NCI-H510A (cell line): ENCODE results near the gene GSK3B.

Experiments used
- DNase-seq: peaks from one replicate; lab custom pipeline; 2025; lab: John Stamatoyannopoulos, UW

Gene GSK3B

GRCh38 chr3:120095979-120096426 is 1.8 kb upstream of the GSK3B start:
- no peak for DNase-seq

GRCh38 chr3:120095226-120095978 is 1.2 kb upstream of the GSK3B start:
- peak; percentile 82 for DNase-seq

- peak; percentile 98 for DNase-seq
Measured at GRCh38 chr3:120094776-120095225, 554 bp upstream of the GSK3B start.

- peak; percentile 80 for DNase-seq
Measured at GRCh38 chr3:120093119-120093910, 932 bp downstream of the GSK3B start.

- no peak for DNase-seq
Measured at GRCh38 chr3:120092474-120092873, 1.8 kb downstream of the GSK3B start.

DNA sequence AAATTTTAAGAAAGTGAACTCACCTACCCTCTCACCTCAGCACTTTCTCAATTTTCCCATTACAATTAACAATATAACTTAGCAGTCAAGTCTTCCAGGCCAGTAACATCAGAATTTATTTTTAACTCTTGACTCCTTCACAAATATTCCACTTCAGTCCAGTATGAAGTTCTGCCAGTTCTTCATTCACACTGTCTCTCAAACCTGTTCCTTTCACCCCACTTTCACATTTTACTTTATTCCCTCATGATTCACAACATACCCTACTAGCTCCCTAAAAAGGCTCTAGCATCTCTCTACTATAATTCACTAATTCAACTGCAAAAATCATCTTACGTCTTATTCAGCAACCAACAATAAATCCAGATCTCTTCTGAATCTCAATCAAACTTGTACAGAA is 3.8 kb downstream of the GSK3B start:
- no peak for DNase-seq

- no peak for DNase-seq
Measured at GRCh38 chr3:120089089-120089488, 5.2 kb downstream of the GSK3B start.

DNA sequence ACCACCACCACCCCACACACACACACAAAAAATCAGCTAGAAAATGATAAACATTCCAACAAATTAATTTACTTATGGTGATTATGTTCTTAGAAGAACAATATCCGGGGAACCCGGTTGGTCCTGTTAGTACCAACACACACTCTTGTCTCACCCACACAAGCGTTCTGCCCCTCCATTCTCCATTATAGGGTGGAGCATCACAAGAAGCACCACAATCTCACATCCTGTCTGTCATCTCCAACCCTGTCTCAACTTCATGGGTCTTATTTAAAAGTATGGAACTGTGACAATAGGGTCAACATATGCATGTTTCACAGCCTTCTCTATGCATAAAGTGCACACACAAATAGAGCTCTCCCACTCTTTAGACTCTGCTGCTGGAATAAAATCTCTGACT is 5.6 kb downstream of the GSK3B start:
- no peak for DNase-seq

GRCh38 chr3:120081719-120082118 is 12.5 kb downstream of the GSK3B start:
- no peak for DNase-seq

DNA sequence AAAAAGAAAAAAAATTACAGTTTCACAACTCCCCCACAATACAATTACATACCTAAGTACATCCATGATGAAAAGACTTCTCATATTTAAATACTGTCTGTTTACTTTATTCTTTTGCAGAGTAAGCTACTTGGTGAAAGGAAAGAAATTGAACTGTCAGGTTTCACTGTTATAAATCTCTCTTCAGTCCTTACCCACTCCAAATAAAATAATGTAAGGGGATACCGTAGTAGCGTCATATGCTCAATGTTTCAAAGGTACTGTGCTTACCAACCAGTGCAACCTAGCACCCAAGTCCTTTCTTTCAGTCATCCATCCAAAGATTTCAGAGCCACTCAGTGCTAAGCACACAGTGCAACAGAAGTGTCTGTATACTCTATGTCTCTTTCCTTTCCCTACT is 13.4 kb downstream of the GSK3B start:
- DNase-seq: no peak

GRCh38 chr3:120077731-120078130 is 16.5 kb downstream of the GSK3B start:
- no peak for DNase-seq

DNA sequence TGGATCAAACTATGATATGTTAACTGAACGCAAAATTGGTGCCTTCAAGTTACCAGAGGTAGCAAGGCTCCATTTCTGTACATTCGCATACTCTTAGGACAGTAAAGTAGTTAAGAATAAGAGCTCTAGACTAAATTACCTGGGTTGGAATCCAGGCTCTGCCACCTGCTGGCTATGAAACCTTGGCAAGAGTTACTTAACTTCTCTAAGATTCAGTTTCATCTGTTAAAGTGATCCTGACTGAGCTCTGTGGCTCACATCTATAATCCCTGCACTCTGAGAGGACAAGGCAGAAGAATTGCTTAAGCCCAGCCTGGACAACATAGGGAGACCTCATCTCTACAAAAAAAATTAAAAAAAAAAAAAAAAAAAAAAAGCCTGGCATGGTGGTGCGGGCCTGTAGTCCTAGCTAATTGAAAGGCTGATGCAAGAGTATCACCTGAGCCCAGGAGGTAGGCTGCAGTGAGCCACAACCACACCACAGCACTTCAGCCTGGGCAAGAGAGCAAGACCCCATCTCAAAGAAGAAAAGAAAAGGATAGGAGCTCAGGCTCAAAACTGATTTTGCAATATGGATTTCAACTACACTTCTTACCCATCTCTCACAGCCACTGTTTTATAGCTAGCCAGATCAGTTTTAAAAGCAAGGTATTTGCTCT is 21.3 kb downstream of the GSK3B start:
- DNase-seq: no peak

DNA sequence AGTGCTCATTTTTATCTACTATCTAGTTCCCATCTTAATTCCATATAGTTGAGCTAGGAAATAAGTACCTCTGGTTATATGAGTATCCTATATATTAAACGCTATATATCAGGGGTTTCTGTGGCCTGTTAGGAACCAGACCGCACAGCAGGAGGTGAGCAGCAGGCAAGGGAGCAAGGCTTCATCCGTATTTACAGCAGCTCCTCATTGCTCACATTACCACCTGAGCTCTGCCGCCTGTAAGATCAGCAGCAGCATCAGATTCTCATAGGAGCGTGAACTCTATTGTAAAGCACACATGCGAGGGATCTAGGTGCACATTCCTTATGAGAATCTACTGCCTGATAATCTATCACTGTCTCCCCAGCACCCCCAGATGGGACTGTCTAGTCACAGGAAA is 23.0 kb downstream of the GSK3B start:
- DNase-seq: no peak

DNA sequence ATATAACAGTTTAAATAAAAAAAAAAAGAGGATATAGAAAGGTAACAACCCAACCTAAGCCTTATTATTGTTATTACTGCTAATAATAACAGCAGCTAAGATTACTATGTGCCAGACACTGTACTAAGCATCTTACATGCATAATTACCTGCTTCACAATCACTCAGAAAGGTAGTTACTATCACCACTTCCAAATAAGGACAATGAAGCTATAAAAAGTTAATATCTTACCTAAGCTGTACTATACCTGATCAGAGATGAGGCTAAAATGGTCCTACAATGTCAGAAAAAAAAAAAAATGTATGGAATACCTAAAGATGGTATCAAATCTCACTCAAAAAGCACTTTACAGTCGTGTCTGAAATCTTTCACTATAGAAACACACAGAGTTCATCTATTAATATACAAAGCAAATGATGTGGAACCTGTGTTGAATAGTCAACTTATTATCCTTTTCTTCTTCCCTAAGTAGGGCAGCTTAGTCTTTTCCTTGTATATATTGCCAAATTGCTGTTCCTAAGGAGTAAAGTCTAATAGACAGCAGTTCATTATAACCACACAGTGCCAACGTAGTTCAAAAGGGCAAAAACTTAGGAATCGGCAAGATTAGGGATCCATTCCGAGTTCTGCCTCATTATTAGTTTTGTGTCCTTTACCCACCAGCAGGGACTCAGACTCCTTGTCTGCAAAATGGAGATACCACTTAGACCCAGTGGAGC is 23.8 kb downstream of the GSK3B start:
- no peak for DNase-seq

DNA sequence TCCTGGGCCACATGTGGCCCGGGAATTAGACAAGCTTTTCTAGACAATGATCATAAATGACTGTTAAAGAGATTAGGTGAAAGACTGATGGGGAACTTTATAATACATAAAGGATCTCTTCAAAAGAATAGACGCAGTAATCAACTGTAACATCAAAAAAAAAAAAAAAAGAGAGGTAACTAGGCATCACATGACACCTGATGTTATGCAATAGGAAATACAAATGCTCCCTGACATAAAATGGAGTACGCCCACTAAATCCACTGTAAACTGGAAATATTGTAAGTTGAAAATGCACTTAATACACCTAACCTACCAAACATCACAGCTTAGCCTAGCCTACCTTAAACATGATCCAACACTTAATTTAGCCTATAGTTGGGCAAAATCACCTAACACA is 27.2 kb downstream of the GSK3B start:
- no peak for DNase-seq

DNA sequence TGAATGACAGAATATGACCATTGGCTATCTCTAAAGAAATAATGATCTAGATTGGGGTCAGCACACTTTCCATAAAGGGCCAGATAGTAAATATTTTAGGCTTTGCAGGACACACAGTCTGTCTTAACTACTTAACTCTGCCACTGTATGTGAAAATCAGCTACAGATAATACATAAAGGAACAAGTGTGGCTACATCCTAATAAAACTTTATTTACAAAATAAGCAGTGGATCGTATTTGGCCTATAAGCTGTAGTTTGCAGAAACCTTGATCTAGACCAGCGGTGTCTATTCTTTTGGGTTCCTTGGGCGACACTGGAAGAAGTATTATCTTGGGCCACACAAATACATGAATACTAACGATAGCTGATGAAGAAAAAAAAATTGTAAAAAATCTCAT is 27.6 kb downstream of the GSK3B start:
- no peak for DNase-seq

- DNase-seq: no peak
Measured at GRCh38 chr3:120064641-120065040, 29.6 kb downstream of the GSK3B start.

DNA sequence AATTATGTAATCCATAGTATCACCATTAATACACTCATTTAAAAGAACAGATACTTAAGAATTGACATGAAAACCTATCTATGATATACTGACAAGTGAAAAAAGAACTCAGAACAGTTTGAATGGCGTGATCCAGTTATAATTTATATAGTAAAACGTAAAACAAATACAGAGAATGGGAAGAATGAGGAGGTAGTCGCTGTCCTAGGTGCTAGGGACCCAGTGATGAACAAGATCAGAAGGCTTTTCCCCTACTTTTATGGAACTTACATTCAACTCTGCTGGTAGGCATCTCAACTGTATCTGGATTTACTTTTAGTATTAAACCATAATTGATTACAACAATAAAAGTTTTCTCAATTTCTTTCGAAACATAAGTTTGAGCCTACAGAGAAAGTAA is 31.8 kb downstream of the GSK3B start:
- DNase-seq: no peak

DNA sequence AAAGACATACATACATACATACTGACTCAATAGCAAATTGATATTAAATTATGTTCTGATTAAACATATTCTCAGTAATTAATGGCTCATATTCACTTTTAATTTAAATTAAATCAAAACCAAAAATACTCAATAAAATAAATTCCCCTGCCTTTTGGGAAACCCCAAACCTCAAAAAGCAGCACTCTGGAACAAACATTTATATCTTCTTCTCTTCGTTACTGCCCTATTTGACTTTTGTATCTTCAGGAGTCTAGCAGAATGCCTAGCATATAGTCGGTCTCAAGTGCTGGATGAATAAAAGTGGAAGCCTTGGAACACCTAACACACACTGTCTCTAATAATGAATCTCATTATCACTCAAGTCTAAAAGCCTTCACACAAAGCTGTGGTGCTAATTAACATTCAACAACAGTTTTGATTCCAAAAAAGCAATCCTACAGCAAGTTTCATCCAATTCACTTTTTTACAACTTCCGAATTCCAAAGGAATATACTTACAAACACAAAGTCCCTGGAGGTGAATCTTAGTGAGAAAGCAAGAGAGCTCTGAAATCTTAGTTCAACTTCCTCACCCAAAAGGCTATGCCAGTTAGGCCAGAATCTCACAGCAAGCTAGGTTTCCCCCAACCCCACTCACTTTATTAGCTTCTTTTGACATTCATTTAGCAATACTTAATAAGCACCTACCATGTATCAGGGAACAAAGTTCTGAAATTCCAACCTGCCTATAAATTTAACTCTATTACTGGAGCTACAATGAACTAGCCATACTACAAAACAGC is 35.0 kb downstream of the GSK3B start:
- DNase-seq: no peak

- no peak for DNase-seq
Measured at GRCh38 chr3:120057626-120058025, 36.6 kb downstream of the GSK3B start.

DNA sequence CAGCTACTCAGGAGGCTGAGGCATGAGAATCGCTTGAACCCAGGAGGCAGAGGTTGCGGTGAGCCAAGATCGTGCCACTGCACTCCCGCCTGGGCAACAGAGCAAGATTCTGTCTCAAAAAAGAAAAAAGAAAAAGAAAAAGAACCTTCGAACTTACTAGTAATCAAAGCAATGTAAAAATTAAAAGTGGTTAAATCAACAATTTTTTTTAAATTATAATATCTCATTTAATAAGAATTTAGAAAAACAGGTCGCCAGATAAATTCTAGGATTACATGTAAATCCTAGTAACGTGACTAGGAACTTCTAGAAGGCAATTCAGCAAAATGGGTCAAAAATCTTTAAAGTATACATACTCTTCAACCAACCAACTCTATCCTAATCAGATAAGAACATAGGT is 37.2 kb downstream of the GSK3B start:
- no peak for DNase-seq
